Measurements from ENCODE around the gene MYO1E.
"Not testable (repeated sequence)": the region's sequence is repeated elsewhere in the genome, so short reads cannot be mapped to it uniquely, and the experiment has no call there.

The MYO1E gene

GRCh38 chr15:59350421-59350732 lies 22.3 kb downstream of the MYO1E start:
- DNase-seq (ENCODE audit: low spot score), result no peak

DNA sequence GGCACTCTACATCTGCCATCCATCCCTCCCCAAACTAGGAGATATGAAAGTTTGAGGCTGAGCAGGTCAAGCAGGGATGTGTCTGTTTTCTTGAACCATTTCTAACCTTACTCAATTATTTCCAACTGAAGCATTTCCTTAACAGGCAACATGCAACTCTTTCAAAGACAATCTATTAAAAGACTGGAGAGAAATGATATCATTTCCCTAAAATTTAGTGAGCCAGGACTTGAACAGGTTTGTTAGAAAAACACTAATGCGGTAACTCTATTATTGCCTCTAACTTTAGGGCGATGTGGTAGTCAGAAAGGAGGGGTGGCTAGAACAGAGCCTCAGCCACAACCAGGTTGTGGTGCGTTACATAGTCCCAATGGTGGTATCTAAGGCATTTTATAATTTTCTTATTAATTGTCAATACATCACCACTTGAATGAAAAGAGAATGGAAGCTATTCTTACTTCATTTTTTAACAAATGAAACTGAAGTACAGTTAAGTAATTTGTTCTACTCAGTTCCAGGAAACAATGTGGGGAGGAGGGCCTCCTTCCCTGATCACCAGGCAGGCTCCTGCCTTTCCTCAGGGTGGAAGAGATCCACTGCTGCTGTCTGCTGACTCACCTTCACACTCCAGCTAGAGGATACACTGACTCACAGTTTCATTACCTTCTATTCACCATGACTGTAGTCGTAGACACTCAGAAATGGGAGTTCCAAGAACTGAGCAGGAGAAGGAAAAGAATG lies 22.8 kb downstream of the MYO1E start:
- DNase-seq (ENCODE audit: low spot score), result peak; percentile 94

DNA sequence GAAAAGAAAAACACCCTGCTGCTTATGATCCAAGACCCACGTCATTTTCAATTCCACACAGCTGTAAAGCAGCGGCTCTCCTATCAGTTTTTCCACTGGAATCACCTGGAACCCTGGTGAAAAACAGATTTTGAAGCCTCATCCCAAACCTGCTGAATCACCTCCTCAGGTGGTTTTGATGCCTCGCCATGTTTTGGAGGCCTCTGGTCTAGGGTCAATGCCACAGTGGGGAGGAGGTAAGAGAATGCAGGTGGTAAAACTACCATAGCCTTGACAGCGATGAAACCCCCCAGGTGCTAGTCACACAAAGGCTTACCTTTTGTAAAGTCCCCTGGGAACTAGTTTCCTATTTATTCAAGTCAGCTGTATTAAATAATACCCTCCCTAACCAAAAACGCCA lies 24.8 kb downstream of the MYO1E start:
- no peak for DNase-seq (ENCODE audit: low spot score)

GRCh38 chr15:59346951-59347350 lies 25.7 kb downstream of the MYO1E start:
- DNase-seq (ENCODE audit: low spot score), result no peak

DNA sequence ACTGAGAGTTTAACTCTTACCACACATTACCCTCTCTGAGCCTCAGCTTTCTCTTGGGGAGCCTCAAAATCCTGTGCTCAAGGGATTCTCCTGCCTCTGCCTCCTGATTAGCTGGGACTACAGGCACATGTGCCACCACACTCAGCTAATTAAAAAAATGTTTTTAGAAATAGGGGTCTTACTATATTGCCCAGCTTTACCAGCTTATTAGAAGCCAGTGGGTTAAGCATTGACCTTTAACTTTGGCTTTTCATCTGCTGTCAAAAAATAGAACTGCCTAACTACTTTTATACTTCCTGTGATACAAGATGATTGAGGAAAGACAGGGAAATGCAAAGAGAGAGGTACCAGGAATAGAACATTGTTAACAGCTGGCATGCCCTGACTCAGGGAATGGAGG lies 27.3 kb downstream of the MYO1E start:
- no peak for DNase-seq (ENCODE audit: low spot score)

GRCh38 chr15:59344311-59344710 lies 28.4 kb downstream of the MYO1E start:
- DNase-seq (ENCODE audit: low spot score), result no peak

- no peak for DNase-seq (ENCODE audit: low spot score)
Measured at GRCh38 chr15:59340325-59340724, 32.3 kb downstream of the MYO1E start.

DNA sequence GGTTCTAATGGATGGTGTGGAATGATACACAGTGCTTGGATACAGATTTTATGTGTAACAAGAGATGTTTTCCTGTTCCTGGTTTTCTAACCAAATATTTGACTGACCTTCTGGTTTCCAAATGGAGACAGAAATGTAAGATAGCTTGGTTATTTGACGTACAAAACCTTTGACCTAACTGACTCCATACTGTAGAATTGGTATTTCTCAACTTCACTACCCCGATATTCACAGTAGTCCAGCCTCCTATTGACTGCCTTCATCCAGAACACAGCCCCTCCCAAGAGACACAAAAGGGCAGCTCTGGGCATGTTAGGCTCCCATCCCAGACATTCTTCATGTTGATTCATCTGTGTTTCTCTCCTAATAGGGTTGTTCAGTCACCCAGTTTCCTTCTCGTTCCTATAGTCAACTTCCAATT lies 33.4 kb downstream of the MYO1E start:
- peak; percentile 31 for DNase-seq (ENCODE audit: low spot score)

- DNase-seq (ENCODE audit: low spot score), result no peak
Measured at GRCh38 chr15:59338414-59338813, 34.3 kb downstream of the MYO1E start.

DNA sequence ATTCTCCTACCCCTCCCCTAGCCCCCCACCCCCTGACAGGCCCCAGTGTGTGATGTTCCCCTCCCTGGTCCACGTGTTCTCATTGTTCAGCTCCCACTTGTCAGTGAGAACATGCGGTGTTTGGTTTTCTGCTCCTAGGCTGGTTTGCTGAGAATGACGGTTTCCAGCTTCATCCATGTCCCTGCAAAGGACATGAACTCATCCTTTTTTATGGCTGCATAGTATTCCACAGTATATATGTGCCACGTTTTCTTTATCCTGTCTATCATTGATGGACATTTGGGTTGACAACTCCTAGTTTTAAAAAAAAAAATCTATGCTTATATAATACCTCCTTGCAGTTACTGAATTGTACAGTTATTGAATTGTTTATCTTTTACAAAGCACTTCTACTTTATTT lies 35.9 kb downstream of the MYO1E start:
- DNase-seq (ENCODE audit: low spot score), result not testable (repeated sequence)

DNA sequence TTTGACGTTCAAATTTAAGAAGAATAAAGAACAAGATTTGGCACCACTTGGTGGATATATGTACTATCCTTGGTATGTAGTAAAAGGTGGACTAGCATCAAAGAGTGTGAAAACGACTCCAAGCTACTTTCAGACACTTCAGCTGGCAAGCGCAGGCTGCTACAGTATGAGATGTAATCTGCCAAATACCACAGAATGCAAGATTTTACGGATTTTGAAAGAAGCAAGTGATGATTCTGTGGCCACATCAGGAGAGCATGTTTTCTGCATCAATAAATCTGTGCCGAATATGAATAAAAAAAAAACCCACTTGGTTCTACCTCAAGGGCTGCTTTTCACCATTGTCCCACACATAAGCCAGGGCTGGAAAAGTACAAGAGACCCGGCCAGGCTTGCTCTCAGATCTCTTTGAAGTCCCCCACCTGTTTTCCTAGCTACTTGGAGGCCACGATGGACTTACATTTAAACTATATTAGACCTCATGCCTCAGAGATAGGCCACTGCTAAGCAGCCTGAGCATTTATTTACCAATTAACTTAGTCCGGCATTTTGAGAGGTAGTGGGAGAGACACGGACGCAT lies 37.4 kb downstream of the MYO1E start:
- peak; percentile 20 for DNase-seq (ENCODE audit: low spot score)

- no peak for DNase-seq (ENCODE audit: low spot score)
Measured at GRCh38 chr15:59334076-59334415, 38.6 kb downstream of the MYO1E start.

GRCh38 chr15:59333401-59334075 lies 39.1 kb downstream of the MYO1E start:
- DNase-seq (ENCODE audit: low spot score), result no peak

DNA sequence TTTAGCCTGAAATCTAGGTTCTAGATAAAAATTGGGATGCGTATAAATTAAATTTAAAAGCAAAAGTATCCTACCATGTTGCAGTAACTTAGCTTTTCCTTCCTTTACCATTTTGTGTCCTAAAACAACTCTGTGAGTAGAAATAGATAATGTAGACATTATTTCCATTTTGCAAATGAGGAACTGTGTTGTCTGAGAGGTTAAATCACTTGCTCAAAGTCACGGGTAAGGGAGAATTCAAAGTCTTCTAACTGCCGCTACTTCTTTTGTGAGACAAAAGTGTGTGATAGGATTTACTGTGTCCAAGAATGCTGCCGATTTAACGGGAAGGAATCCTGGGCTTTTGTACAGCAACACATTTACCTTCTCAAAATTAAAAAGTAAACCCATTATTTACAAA lies 40.7 kb downstream of the MYO1E start:
- DNase-seq (ENCODE audit: low spot score), result no peak

- no peak for DNase-seq (ENCODE audit: low spot score)
Measured at GRCh38 chr15:59330649-59331048, 42.0 kb downstream of the MYO1E start.

- peak; percentile 58 for DNase-seq (ENCODE audit: low spot score)
Measured at GRCh38 chr15:59329570-59330350, 42.9 kb downstream of the MYO1E start.

DNA sequence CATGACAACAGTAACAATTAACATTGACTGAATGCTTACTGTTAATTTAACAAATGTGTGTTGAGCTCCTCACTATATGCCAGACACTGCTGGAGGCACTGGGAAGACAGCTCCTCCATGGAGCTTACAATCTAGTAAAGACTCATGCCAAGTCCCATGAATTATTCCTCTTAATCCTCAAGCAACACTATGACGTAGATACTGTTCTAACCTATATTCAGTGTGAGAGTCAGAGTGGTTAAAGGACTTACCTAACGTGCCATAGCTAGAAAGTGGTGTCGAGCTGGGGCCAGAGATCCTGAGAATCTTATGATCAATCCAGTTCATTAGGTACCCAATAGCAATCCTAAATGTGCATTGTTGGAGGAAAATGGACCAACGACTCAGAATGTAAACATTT lies 43.6 kb downstream of the MYO1E start:
- no peak for DNase-seq (ENCODE audit: low spot score)

DNA sequence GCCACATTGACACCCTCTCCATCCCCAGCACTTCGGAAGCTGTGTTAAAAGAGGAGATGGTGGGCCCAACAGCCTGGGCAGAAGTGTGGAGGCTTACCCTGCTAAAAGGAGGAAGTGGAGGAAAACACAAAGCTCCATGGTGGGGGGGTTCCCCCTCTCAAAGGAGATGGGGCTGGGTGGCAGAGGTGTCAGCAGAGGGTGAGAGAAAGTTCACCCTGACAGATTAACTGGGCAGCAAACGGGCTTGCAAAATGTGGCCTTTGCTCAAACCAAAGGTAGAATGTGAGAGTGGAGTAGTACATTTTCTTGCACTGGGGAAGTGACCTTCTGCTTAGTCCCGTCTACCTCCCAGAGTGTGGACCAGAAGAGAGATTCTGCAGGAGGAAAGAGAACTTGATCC lies 44.7 kb downstream of the MYO1E start:
- no peak for DNase-seq (ENCODE audit: low spot score)

- no peak for DNase-seq (ENCODE audit: low spot score)
Measured at GRCh38 chr15:59326856-59327255, 45.8 kb downstream of the MYO1E start.

DNA sequence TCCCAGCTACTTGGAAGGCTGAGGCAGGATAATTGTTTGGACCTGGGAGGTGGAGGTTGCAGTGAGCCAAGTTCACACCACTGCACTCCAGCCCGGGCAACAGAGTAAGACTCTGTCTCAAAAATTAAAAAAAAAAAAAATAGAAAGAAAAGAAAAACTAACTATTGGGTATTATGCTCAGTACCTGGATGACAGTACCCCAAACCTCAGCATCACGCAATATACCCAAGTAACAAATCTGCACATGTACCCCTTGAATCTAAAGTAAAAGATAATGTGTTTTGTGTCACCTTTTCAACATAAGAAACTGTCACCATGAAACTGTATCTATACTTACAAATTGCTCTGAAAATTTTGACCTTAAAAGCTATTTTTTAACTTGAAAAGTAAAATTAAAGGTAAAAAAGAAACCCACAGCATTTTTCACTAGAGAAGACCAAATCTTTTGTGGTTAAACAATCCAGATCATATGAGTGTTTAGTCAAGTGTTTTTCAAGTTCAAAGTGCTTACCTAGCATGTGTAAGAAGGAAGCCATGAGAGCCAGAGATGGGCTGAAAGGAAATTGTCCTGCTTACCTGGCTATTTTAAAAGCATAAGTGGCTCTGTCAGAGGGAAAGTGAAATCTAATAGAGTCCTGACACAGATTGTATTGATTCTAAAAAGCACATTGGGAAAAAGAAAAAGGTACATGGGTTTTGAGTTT lies 50.5 kb downstream of the MYO1E start:
- DNase-seq (ENCODE audit: low spot score), result no peak

DNA sequence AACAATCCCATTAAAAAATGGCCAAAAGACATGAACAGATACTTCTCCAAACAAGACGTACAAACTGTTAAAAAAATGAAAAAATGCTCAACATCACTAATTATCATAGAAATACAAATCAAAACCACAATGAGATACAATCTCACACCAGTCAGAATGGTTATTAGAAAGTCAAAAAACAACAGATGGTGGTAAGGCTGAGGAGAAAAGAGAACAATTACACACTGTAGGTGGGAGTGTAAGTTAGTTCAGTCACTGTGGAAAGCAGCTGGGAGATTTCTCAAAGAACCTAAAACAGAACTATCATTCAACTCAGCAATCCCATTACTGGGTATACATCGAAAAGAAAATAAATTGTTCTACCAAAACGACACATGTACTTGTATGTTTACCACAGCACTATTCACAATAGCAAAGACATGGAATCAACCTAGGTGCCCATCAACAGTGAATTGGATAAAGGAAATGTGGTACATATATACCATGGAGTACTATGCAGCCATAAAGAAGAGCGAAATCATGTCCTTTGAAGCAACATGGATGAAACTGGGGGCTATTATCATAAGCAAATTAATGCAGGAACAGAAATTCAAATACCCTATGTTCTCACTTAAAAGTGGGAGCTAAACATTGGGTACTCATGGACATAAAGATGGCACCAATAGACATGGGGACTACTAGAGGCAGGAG lies 51.5 kb downstream of the MYO1E start:
- DNase-seq (ENCODE audit: low spot score), result no peak

DNA sequence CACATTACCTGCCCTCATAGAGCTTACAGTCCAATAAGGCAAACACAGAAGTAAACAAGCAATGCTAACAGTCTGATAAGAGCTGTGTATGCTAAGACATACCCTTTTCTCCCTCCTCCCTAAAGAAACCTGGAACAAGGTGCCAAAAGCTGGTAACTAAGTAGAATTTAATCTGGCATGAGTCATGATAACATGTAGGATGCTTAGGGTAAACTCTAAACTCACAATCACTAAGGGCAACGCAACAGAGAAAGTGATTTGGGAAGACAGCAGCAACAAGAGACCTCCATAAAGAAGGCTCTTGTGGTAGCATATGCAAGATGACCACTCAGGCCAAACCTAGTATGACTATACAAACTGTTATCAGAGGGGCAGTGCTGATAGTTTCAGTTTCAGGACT lies 55.5 kb downstream of the MYO1E start:
- DNase-seq (ENCODE audit: low spot score), result no peak

Measured in AG08395 (cell line).